Activated T-helper 9 cell treated with anti-CD3 and anti-CD28 coated beads, Interleukin-2, amount 50 U/mL, for 16 hours (primary cell): ENCODE measurements around the gene DLEC1.
A peak's percentile ranks its signal among the peaks of the same experiment; 100 is the strongest.

ENCODE experiments used
- DNase-seq: peaks from one replicate; pipeline ENCODE4 v3.0.0-alpha.2; 2020; ENCODE audit warnings: low read depth

Gene DLEC1

DNA sequence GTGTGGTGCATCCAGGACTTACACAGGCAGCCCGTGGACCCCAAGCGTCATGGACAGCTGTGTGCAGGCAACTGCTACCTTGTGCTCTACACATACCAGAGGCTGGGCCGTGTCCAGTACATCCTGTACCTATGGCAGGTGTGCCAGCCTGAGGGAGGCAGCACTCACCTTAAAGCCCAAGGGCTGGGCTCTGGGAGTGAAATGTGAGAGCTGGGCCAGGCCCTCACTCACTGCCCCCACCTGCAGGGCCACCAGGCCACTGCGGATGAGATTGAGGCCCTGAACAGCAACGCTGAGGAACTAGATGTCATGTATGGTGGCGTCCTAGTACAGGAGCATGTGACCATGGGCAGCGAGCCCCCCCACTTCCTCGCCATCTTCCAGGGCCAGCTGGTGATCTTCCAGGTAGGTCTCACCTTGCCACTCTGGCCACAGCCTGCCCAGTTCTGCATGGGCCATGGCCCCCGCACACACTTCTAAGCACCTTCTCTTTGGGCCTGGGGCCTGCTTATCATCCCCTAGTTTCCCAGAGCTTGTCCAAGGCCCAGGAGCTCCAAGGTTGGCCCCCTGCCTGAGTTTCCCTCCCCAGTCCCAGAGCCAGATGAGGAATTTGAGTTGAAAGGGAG, 37.4 kb upstream of the DLEC1 start:
- DNase-seq = no peak

DNA sequence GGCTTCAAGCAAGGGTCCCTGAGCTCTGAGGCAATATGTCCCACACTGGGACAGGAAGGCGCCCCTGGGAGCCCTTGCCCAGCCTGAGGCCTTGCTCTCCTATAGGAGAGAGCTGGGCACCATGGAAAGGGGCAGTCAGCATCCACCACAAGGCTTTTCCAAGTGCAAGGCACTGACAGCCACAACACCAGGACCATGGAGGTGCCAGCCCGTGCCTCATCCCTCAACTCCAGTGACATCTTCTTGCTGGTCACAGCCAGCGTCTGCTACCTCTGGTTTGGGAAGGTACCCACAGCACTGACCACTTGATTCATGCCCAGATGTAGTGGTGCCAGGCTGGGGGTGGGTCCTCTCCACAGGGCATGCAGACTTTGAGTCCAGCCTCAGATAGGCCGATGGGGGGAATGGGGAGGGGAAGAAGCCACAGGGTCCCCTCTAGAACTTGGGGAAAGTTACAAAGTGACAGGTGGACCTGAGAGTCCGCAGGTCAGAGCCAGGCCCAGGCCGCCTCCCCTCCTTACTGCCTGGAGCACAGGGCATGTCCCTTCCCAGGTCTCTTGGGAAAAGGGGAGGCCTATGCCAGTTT, 36.6 kb upstream of the DLEC1 start:
- DNase-seq = no peak

GRCh38 chr3:38002940-38003339, 36.1 kb upstream of the DLEC1 start:
- DNase-seq = no peak

DNA sequence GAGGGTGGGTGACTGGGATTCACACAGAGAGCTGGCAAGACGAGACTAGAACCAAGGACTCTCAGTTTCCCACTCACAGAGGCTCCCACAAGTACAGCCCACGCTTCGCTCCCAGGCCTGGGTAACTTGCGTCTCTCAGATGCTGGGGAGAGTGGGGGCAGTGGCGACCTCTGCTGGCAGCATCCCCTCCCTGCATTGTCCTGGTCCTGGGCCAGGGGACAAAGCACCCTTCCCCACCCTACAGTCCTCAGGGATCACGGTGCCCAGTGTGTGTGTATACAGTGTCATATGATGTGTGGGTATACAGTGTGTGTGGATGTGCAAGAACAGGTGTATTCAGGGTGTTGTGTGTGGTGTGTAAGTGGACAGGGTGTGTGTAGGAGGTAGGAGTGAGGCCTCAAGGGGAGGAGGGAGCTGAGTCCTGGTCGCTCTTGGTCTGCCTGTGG, 35.6 kb upstream of the DLEC1 start:
- peak; percentile 44 for DNase-seq

GRCh38 chr3:38003817-38004414, 35.1 kb upstream of the DLEC1 start:
- DNase-seq = no peak

DNA sequence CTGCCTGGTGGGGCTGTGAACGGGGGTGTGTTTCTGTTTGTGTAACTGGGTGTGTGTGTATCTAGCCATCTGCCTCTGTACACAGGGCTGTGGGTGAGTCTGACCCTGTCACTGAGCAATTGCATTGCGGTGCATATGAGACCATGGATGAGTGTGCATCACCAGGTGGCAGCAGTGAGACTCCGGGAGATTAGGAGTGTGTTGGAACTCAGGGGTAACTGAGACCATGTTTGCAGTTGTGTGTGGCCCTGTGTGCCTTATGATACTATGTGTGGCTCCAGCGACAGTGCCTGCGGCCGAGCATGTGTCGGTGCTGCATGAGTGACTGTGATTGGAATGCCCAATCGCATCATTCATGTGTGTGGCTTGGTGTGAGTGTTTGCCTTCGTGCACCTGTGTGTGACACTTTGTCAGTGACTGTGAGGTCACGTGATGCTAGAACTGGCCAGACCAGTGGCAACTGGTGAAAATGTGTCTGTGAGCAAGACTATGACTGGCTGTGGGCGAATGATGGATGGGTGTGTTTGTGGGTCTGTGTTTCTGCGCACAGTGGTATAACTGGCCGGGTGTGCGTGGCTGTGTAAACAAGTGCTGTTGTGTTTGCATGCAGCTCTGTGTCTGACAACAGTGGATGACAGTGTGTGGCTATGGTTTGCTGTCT, 34.5 kb upstream of the DLEC1 start:
- peak; percentile 36 for DNase-seq

GRCh38 chr3:38005076-38006020, 33.7 kb upstream of the DLEC1 start:
- DNase-seq = no peak

DNA sequence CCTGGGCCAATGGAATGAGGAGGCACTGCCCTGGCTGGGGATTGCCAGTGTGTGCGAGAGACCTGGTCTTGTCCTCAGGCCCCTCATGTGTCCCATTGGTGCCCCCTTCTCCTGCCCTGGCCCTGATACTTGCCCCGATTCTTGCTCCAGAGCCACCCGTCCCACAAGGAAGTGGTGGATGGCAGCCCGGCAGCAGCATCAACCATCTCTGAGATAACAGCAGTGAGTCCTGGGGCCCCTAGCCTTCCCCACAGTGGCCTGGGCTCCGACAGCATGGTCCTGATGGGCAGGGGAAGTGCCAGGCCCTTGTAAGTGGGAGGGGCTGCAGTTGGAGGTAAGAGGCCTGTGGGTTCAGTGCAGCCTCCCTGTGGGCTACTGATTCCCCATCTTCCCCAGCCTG, 33.0 kb upstream of the DLEC1 start:
- no peak for DNase-seq

- no peak for DNase-seq
These were observed 32.5 kb upstream of the DLEC1 start for GRCh38 chr3:38006445-38006995.

- no peak for DNase-seq
These were observed 31.3 kb upstream of the DLEC1 start for GRCh38 chr3:38007754-38008090.

DNA sequence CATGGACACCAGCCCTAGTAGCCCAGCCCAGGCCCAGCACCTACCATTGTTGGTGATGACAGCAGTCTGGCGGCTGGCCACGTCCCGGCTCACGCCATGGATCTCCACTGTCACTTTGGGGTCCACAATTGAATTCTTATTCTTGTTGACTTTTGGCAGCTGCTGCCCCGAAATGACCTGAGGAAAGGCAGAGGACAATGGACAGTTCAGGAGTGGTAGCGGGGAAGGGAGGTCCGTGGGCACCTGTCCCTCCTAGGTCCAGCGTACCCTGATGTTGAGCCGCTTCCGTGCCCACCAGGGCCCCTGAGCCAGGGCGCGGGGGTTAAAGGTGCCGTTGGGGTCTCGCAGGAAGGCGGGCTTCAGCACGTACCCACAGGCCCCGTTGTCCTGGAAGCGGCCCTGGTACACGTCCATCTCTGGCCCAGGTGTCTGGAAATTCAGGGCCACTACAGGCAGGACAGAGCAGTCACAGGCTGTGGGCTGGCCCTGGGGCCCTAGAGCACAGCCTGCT, 30.8 kb upstream of the DLEC1 start:
- no peak for DNase-seq

- DNase-seq = no peak
These were observed 29.9 kb upstream of the DLEC1 start for GRCh38 chr3:38008971-38009580.

DNA sequence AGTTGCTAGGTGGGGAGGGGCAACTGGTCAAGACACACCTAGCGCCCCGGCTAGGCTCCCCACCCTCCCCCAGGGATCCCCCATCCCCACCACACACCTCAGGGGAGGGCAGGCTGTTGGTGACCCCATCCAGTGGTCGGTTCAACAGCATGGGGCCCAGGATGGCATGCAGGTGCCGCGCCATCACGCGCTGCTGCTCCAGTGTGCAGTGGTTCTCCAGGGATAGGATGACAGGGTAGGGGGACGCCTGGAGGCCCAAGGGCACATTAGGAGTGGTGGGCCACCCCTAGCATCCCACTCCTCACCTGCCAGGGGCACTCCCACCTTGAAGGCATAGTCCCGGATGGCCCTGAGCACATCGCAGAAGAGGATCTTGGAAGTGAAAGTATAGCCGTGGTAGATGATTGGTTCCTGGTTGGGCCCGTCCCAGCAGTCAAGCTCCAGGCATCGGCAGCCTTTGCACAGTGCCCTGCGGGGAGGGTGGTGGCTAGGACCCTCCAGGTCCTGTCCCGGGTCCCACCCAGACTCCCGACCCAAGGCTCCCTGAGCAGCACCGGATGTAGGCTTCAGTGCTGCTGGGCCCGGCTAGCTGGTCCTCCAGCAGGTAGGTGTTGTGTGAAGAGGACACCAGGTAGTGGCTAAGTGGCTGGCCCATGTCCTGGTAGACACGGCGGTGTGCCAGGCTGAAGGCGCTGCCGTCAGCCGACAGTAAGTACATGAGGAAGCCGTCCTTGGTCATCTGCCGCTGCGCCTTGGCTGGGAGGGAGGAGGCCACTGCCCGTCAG, 29.0 kb upstream of the DLEC1 start:
- no peak for DNase-seq

GRCh38 chr3:38011111-38011510, 27.9 kb upstream of the DLEC1 start:
- DNase-seq = no peak

DNA sequence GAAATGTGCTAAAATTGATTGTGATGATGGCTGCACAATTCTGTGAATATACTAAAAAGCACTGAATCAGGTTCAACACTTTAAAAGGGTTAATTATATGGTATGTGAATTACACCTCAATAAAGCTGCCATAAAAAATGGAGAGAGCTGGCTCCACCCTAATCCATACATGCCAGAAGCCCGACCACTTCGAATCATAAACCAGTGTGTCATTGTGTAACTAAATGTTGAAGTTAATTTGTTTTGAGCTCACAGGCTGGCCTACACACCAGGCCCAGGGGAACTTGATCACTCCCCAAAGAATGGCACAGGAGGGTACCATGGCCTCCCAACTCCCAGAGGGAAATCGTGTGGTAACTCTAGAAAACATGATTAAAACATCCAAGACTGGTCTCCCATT, 23.5 kb upstream of the DLEC1 start:
- no peak for DNase-seq

DNA sequence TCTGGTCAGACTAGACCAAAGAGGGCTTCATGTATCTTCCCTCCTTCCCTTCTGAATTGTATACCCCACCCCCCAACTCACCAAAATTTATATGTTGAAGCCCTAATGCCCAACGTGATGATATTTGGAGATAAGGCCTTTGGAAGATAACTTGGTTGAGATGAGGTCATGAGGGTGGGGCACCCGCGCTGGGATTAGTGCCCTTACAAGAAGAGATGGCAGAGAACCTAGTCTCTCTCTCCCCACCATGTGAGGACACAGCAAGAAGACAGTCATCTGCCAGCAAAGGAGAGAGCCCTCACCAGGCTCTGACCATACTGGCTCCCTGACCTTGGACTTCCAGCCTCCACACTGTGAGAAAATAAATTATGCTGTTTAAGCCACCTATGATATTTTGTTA, 23.0 kb upstream of the DLEC1 start:
- DNase-seq = no peak

GRCh38 chr3:38016410-38016809, 22.6 kb upstream of the DLEC1 start:
- no peak for DNase-seq

DNA sequence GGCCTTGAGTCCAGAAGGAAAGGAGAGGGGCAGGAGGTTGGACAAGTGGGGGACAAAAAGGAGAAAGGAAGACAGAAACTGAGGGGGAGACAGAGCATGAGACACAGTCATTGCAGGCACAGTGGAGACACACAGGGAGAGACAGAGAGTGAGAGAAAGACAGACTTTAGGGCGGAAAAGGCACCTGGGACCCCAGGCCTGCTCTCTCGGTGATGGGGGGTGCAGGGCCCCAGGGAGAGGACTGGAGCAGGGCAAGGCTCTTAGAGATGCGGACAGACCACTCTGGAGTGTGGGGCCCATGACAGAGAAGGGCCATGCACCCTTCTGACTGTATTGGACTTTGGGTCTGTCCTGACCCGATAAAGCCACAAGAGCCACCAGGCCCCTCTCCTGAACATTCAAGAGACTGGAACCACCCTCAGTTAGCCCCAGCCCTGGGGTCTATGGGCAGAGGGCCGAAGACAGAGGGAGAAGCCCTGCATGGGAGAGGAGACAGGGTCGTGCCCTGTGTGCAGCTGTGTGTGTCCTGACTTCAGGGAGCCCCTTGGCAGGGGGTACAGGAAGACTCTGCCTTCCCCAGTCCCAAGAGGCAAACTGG, 22.1 kb upstream of the DLEC1 start:
- no peak for DNase-seq

- no peak for DNase-seq
These were observed 21.3 kb upstream of the DLEC1 start for GRCh38 chr3:38017445-38018295.
